H1 (cell line): Measurements from ENCODE around the gene AGRP. TPM values are rescaled to one million over a fixed set of nuclear protein-coding genes. Genes with fewer than 3 reads are reported as not detected.

ENCODE experiments used
- CTCF ChIA-PET: fragments of 300-600 bp; sonication (Branson Sonifier 250); formaldehyde crosslinking; loops from one replicate; lab custom pipeline; 2021; ENCODE audit not compliant: partially characterized antibody; lab: Charles Lee
- POLR2A ChIA-PET: fragments of 300-600 bp; sonication (Branson Sonifier 250); formaldehyde crosslinking; loops from one replicate; lab custom pipeline; 2021; ENCODE audit warnings: inconsistent platforms; ENCODE audit not compliant: partially characterized antibody; lab: Charles Lee
- DNase-seq, 2 experiments: peaks; one replicate each; pipeline versions ENCODE4 v3.0.0 to v3.0.0-alpha.2; 2010 to 2022; ENCODE audit warnings: low spot score in 2 of 2, low read depth in 1 of 2, mixed read lengths in 1 of 2
- FAIRE-seq: peaks from 2 replicates; lab custom pipeline; 2011; peaks lifted over from hg19 to GRCh38; lab: Jason Lieb, UNC
- H2AFZ ChIP-seq: 2 replicates; pipeline ENCODE4 v1.8.1; 2012; ENCODE audit warnings: low read length, inconsistent platforms
- H2AK5ac ChIP-seq: 2 replicates; pipeline ENCODE4 v1.6.1; 2013; ENCODE audit warnings: low read depth, low read length
- H2BK120ac ChIP-seq: replicated peaks from 2 replicates; pipeline ENCODE3; 2013; ENCODE audit warnings: low read depth, low read length, inconsistent platforms
- H2BK12ac ChIP-seq: 2 replicates; pipeline ENCODE4 v1.6.1; 2013; ENCODE audit warnings: low read depth, low read length
- H2BK15ac ChIP-seq: 2 replicates; pipeline ENCODE4 v1.6.1; 2013; ENCODE audit warnings: low read length
- H2BK20ac ChIP-seq: 2 replicates; pipeline ENCODE4 v1.6.1; 2013; ENCODE audit warnings: low read length
- H2BK5ac ChIP-seq: 2 replicates; pipeline ENCODE4 v1.6.1; 2013; ENCODE audit warnings: low read depth, low read length
- H3K14ac ChIP-seq: 2 replicates; pipeline ENCODE4 v1.6.1; 2013; ENCODE audit warnings: inconsistent platforms; ENCODE audit not compliant: insufficient read length
- H3K18ac ChIP-seq: 2 replicates; pipeline ENCODE4 v1.6.1; 2013; ENCODE audit warnings: low read length; ENCODE audit errors: extremely low read depth
- H3K23ac ChIP-seq: 2 replicates; pipeline ENCODE4 v1.6.1; 2013; ENCODE audit warnings: inconsistent platforms; ENCODE audit not compliant: insufficient read length
- H3K23me2 ChIP-seq: 2 replicates; pipeline ENCODE4 v1.6.1; 2013; ENCODE audit warnings: low read depth, low read length
- H3K27ac ChIP-seq: 2 replicates; pipeline ENCODE4 v1.6.1; 2011; ENCODE audit warnings: low read depth, low read length, inconsistent platforms
- H3K27me3 ChIP-seq, 4 experiments: replicated peaks in 1 of 4; 1 replicate in 1 of 4; 2 replicates in 3 of 4; pipeline versions ENCODE4 v1.6.1 to v1.8.1; 2011 to 2013; ENCODE audit warnings: low read length in 3 of 4, mild to moderate bottlenecking in 3 of 4, inconsistent platforms in 2 of 4, mixed read lengths in 2 of 4, moderate library complexity in 1 of 4; ENCODE audit not compliant: control insufficient read depth in 3 of 4, insufficient read depth in 3 of 4; ENCODE audit errors: extremely low read depth in 1 of 4
- H3K36me3 ChIP-seq, 4 experiments: 2 replicates each; pipeline versions ENCODE4 v1.6.1 to v1.8.1; 2011 to 2013; ENCODE audit warnings: mild to moderate bottlenecking in 4 of 4, low read length in 3 of 4, moderate library complexity in 2 of 4, control low read depth in 1 of 4, inconsistent platforms in 1 of 4; ENCODE audit not compliant: insufficient read depth in 4 of 4, control insufficient read depth in 2 of 4
- H3K4ac ChIP-seq: replicated peaks from 2 replicates; pipeline ENCODE3; 2013; ENCODE audit warnings: low read length, low read depth, mixed read lengths, inconsistent platforms; ENCODE audit not compliant: insufficient read length
- H3K4me1 ChIP-seq, 4 experiments: replicated peaks in 1 of 4; 1 replicate in 1 of 4; 2 replicates in 3 of 4; pipeline versions ENCODE4 v1.6.1 to v1.8.1; 2011 to 2013; ENCODE audit warnings: low read length in 3 of 4, inconsistent platforms in 2 of 4, mixed read lengths in 1 of 4; ENCODE audit not compliant: insufficient read depth in 4 of 4, control insufficient read depth in 3 of 4
- H3K4me2 ChIP-seq, 2 experiments: 2 replicates each; pipeline versions ENCODE4 v1.6.1 to v1.8.1; 2011 to 2013; ENCODE audit warnings: low read depth in 2 of 2, low read length in 2 of 2, control low read depth in 1 of 2, inconsistent platforms in 1 of 2, mild to moderate bottlenecking in 1 of 2; ENCODE audit not compliant: insufficient read depth in 1 of 2
- H3K4me3 ChIP-seq, 4 experiments: fragments of 200-600, 300-600 bp in 1 of 4; sonication (generic), shearing (Covaris generic), sonication (Bioruptor Twin) in 1 of 4; 2 replicates each; pipeline versions ENCODE4 v1.5.1 to v1.8.1; 2011 to 2016; ENCODE audit warnings: low read length in 4 of 4, low read depth in 3 of 4, control low read depth in 2 of 4, inconsistent platforms in 2 of 4, mild to moderate bottlenecking in 2 of 4, mixed read lengths in 1 of 4, moderate library complexity in 1 of 4; ENCODE audit not compliant: insufficient read depth in 2 of 4; ENCODE audit errors: extremely low read depth in 1 of 4
- H3K56ac ChIP-seq: replicated peaks from 2 replicates; pipeline ENCODE3; 2013; ENCODE audit warnings: low read depth, mild to moderate bottlenecking, mixed read lengths, low read length, inconsistent platforms; ENCODE audit not compliant: insufficient read length
- H3K79me1 ChIP-seq: 2 replicates; pipeline ENCODE4 v1.6.1; 2013; ENCODE audit warnings: low read depth, low read length, control low read depth
- H3K79me2 ChIP-seq, 2 experiments: 2 replicates each; pipeline versions ENCODE4 v1.6.1 to v1.8.1; 2012 to 2013; ENCODE audit warnings: low read length in 2 of 2, mild to moderate bottlenecking in 2 of 2, inconsistent platforms in 1 of 2; ENCODE audit not compliant: insufficient read depth in 2 of 2, control insufficient read depth in 1 of 2
- H3K9ac ChIP-seq, 4 experiments: replicated peaks in 1 of 4; 1 replicate in 1 of 4; 2 replicates in 3 of 4; pipeline versions ENCODE4 v1.6.1 to v1.8.1; 2011 to 2013; ENCODE audit warnings: low read depth in 3 of 4, low read length in 3 of 4, control low read depth in 2 of 4, mild to moderate bottlenecking in 2 of 4, moderate library complexity in 2 of 4, inconsistent platforms in 1 of 4; ENCODE audit errors: extremely low read depth in 1 of 4
- H3K9me3 ChIP-seq, 2 experiments: 2 replicates each; pipeline versions ENCODE4 v1.6.1 to v1.8.1; 2012 to 2013; ENCODE audit warnings: mild to moderate bottlenecking in 2 of 2, moderate library complexity in 2 of 2, control low read depth in 1 of 2, inconsistent platforms in 1 of 2, low read depth in 1 of 2, low read length in 1 of 2, mixed read lengths in 1 of 2; ENCODE audit not compliant: insufficient read depth in 2 of 2
- H4K20me1 ChIP-seq, 2 experiments: replicated peaks in 1 of 2; 2 replicates each; pipeline versions ENCODE3 to v1.8.1; 2011 to 2013; ENCODE audit warnings: inconsistent platforms in 2 of 2, low read length in 2 of 2, mild to moderate bottlenecking in 1 of 2; ENCODE audit not compliant: insufficient read depth in 2 of 2, control insufficient read depth in 1 of 2
- H4K5ac ChIP-seq: 2 replicates; pipeline ENCODE4 v1.6.1; 2013; ENCODE audit warnings: low read length, low read depth, mixed read lengths, inconsistent platforms; ENCODE audit not compliant: insufficient read length
- H4K8ac ChIP-seq: 2 replicates; pipeline ENCODE4 v1.8.0; 2013; ENCODE audit warnings: mild to moderate bottlenecking, moderate library complexity, low read length, inconsistent platforms; ENCODE audit not compliant: insufficient read depth; ENCODE audit errors: extremely low read depth
- H4K91ac ChIP-seq: replicated peaks from 2 replicates; pipeline ENCODE3; 2013; ENCODE audit warnings: low read length, mixed read lengths, inconsistent platforms; ENCODE audit not compliant: insufficient read length
- JUN ChIP-seq: IDR thresholded peaks from 2 replicates; pipeline ENCODE4 v1.6.1; 2011; ENCODE audit warnings: low read depth, mild to moderate bottlenecking, improper control_type of control experiment, low read length
- TEAD4 ChIP-seq: IDR thresholded peaks from 2 replicates; pipeline ENCODE4 v1.6.1; 2012; ENCODE audit warnings: low read depth, low read length, inconsistent platforms, mixed read lengths
- WGBS, 2 experiments: shearing (Covaris generic) in 1 of 2; methylation state at CpG; one replicate each; pipeline versions ENCODE4 v1.1.6 to v1.1.7; 2013 to 2015; ENCODE audit warnings: low lambda C conversion rate in 2 of 2, mixed read lengths in 2 of 2, inconsistent platforms in 1 of 2, low coverage in 1 of 2, missing lambda C conversion rate in 1 of 2; ENCODE audit not compliant: insufficient replicate concordance in 2 of 2, insufficient coverage in 1 of 2, insufficient read length in 1 of 2; ENCODE audit errors: extremely low coverage in 1 of 2, missing lambda C conversion rate in 1 of 2; 5-methylcytosine and 5-hydroxymethylcytosine counted together
- polyA plus RNA-seq, 7 experiments: library from polyadenylated mRNA; depleted of rRNA in 3 of 7; stranded (reverse) in 5 of 7; unstranded in 2 of 7; fragments of >200 nt in 5 of 7; fragments of 200-250 nt in 2 of 7; gene quantifications; 1 replicate in 5 of 7; 2 replicates in 1 of 7; 4 replicates in 1 of 7; pipeline versions ENCODE4 v1.2.1 to v1.2.3, GENCODE V29; 2011 to 2013; ENCODE audit warnings: missing spikeins in 2 of 7, mixed read lengths in 2 of 7
- total RNA-seq: library from RNA; stranded (reverse); fragmentation: NEBNext Ultra II Directional; extraction: Animal tissue kit (Norgen Biotek cat#: 25700); gene quantifications from 2 replicates; pipeline ENCODE4 v1.2.1, GENCODE V29; 2021

Gene AGRP
- total and polyA plus RNA-seq, 2 of the 8 experiments (the other 6 are each of a cell fraction or from before 2014, with no cell fraction given): not detected

DNA sequence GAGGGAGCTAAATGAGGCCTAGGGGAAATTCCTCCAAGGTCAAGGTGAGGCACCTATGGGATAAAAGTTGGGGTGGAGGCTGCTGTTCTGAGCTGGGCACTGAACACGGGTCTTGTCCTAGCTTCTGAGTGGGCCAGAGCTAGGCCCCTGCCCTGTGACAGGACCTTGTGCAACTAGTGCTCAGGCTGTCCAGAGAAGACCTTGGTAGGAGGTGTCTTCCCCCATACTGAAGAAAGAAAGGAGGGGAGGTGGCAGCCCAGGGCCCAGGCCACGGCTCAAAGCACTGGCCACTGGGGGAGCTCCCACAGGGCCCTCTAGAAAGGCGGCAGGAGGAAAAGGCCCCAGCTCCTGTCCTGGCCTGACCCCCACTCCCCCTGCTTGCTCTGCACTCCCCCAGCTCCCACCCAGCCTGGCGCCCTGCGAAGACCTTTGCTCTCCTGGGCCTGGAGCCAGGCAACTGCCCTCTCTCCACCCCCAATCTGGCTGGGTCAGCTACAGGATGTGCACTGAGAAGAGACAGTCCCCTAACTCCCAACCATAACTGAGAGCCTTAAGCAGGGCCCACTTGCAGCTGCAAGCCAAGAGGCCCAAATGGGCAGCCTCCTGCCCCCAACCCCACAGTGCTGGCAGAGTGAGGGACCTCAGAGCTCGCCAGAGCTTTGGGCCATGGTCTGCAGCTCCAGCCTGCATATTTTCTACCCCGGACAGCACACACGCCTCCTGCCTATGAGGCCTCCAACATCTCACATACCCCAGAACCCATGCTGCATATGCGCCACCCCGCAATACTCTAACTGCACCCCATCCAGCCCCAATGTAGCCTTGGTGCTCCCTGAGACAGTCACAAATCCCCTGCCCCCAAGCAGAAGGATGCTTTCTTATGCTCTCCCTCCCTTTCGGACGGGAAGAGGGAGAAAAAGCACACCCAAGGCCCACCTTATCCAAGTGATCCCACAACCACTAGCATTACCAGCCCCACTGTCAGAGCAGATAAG lies 37.1 kb downstream of the AGRP start:
- POLR2A ChIA-PET: interaction anchor here (0.9 to 8.5 kb wide), 8 partner anchors 9 to 177 kb away, joined by 3 to 67 read pairs (median 3); partner anchors contain the start of gene HSD11B2
- DNase-seq (no peak), FAIRE-seq (no peak)
- H2BK15ac ChIP-seq: no peak overlapping the region
- no peak overlapping the region for H4K5ac ChIP-seq
- H3K9ac ChIP-seq: no peak overlapping the region
- WGBS, 2 experiments: 96% methylated on average over 10 of the region's 12 CpGs; no CpG with 5 or more reads in 1 of the 2 experiments
- H4K20me1 ChIP-seq: peaks cover 2 to 6% of the 10 kb centered on the region in 2 experiments
- no peak overlapping the region for H2BK120ac ChIP-seq
- H3K27me3 ChIP-seq: no peaks in the 10 kb centered on the region
- no peak overlapping the region for H4K8ac ChIP-seq
- TF ChIP-seq JUN (no peak), TEAD4 (no peak)
- H3K56ac ChIP-seq: no peak overlapping the region
- no peak overlapping the region for H4K91ac ChIP-seq
- H3K4ac ChIP-seq: no peak overlapping the region
- peaks cover 0 to 4% of the 10 kb centered on the region in 2 experiments; a peak in 1 of 4 replicates for H3K9me3 ChIP-seq
- CTCF ChIA-PET: interaction anchor here (0.6 to 28.6 kb wide), 26 partner anchors 2 to 549 kb away, joined by 3 to 683 read pairs (median 4); partner anchors contain the start of genes FHOD1, HSD11B2 and ZDHHC1
- no peaks in the 10 kb centered on the region; the same call in none of the 2 replicates for H3K79me1 ChIP-seq
- no peak overlapping the region for H3K23ac ChIP-seq
- no peak overlapping the region for H3K18ac ChIP-seq
- no peak overlapping the region for H2AK5ac ChIP-seq
- H3K4me3 ChIP-seq: no peak overlapping the region
- H2BK12ac ChIP-seq: no peak overlapping the region
- H3K4me1 ChIP-seq: peaks cover 0 to 8% (median 4%) of the 10 kb centered on the region in 4 experiments; a peak in 5 of 7 replicates
- no peak overlapping the region for H2AFZ ChIP-seq
- H3K79me2 ChIP-seq: no peaks in the 10 kb centered on the region
- no peak overlapping the region for H3K27ac ChIP-seq
- no peaks in the 10 kb centered on the region for H3K23me2 ChIP-seq
- H3K36me3 ChIP-seq: no peaks in the 10 kb centered on the region
- H2BK20ac ChIP-seq: no peak overlapping the region
- H3K4me2 ChIP-seq: no peak overlapping the region
- no peak overlapping the region for H3K14ac ChIP-seq
- H2BK5ac ChIP-seq: no peak overlapping the region
